GM23338 (cell line): Measurements from ENCODE around the gene SAP130. TPM values are rescaled to one million over a fixed set of nuclear protein-coding genes. Genes with fewer than 3 reads are reported as not detected.
"Not testable (repeated sequence)": the region's sequence is repeated elsewhere in the genome, so short reads cannot be mapped to it uniquely, and the experiment has no call there.

ENCODE experiments used
- ATAC-seq: fragments of 200-7000 bp; cut with Tn5 transposase; 3 replicates; pipeline ENCODE4 v1.9.1; 2020
- DNase-seq: peaks from one replicate; pipeline ENCODE4 v3.0.0-alpha.2; 2015; ENCODE audit warnings: low spot score
- H2AFZ ChIP-seq: fragments of 200-600 bp; sonication (generic); 2 replicates; pipeline ENCODE4 v1.8.0; 2016; ENCODE audit warnings: antibody characterized with exemption, mild to moderate bottlenecking, moderate library complexity
- H3F3A ChIP-seq: fragments of 200-600 bp; sonication (generic); replicated peaks from 2 replicates; pipeline ENCODE4 v1.8.0; 2017; ENCODE audit warnings: antibody characterized with exemption, mixed run types, low read depth
- H3K27ac ChIP-seq: fragments of 200-600 bp; sonication (generic); 2 replicates; pipeline ENCODE4 v1.6.1; 2016; ENCODE audit warnings: low read depth
- H3K27me3 ChIP-seq: fragments of 200-600 bp; sonication (generic); 2 replicates; pipeline ENCODE4 v1.8.0; 2016; ENCODE audit warnings: mild to moderate bottlenecking, mixed run types, moderate library complexity; ENCODE audit not compliant: insufficient read depth
- H3K36me3 ChIP-seq: fragments of 200-600 bp; sonication (generic); 2 replicates; pipeline ENCODE4 v1.8.0; 2016; ENCODE audit warnings: mild to moderate bottlenecking; ENCODE audit not compliant: insufficient read depth
- H3K4me1 ChIP-seq: fragments of 200-600 bp; sonication (generic); 2 replicates; pipeline ENCODE4 v1.8.0; 2016; ENCODE audit warnings: mild to moderate bottlenecking, moderate library complexity; ENCODE audit not compliant: insufficient read depth
- H3K4me2 ChIP-seq: fragments of 200-600 bp; sonication (generic); 2 replicates; pipeline ENCODE4 v1.7.1; 2017; ENCODE audit warnings: mixed run types
- H3K4me3 ChIP-seq: fragments of 200-600 bp; sonication (generic); 2 replicates; pipeline ENCODE4 v1.6.1; 2016; ENCODE audit warnings: mixed run types
- H3K79me2 ChIP-seq: fragments of 200-600 bp; sonication (generic); replicated peaks from 2 replicates; pipeline ENCODE4 v1.8.0; 2017; ENCODE audit warnings: mild to moderate bottlenecking; ENCODE audit not compliant: insufficient read depth
- H3K9me2 ChIP-seq: fragments of 200-600 bp; sonication (generic); 2 replicates; pipeline ENCODE4 v1.8.0; 2017; ENCODE audit not compliant: insufficient read depth
- H4K20me1 ChIP-seq: fragments of 200-600 bp; sonication (generic); replicated peaks from 2 replicates; pipeline ENCODE4 v1.8.0; 2017; ENCODE audit warnings: mild to moderate bottlenecking; ENCODE audit not compliant: insufficient read depth
- H3K27ac Mint-ChIP-seq: 2 replicates; pipeline ENCODE4 v1.8.0; 2020; ENCODE audit warnings: inconsistent platforms, mild to moderate bottlenecking, moderate library complexity, mixed read lengths
- H3K27me3 Mint-ChIP-seq: 3 replicates; pipeline ENCODE4 v1.8.0; 2022; ENCODE audit warnings: low read depth, mild to moderate bottlenecking, moderate library complexity, mixed read lengths, inconsistent platforms; ENCODE audit not compliant: insufficient read depth, poor library complexity
- H3K36me3 Mint-ChIP-seq: 3 replicates; pipeline ENCODE4 v1.8.0; 2021; ENCODE audit warnings: low read depth, mild to moderate bottlenecking, inconsistent platforms, moderate library complexity, mixed read lengths
- H3K4me1 Mint-ChIP-seq: 3 replicates; pipeline ENCODE4 v1.8.0; 2020; ENCODE audit warnings: mild to moderate bottlenecking, inconsistent platforms, mixed read lengths
- H3K4me3 Mint-ChIP-seq: 3 replicates; pipeline ENCODE4 v1.8.0; 2021; ENCODE audit warnings: moderate library complexity, mild to moderate bottlenecking, inconsistent platforms, mixed read lengths
- H3K9me3 Mint-ChIP-seq: 3 replicates; pipeline ENCODE4 v1.8.0; 2020; ENCODE audit warnings: moderate library complexity, mild to moderate bottlenecking, inconsistent platforms, mixed read lengths
- CREB1 ChIP-seq: fragments of 250-450 bp; sonication (Bioruptor Pico); IDR thresholded peaks from 2 replicates; pipeline ENCODE4 v1.5.0; 2020; ENCODE audit warnings: low read depth, mild to moderate bottlenecking, moderate library complexity
- EZH2phosphoT487 ChIP-seq: fragments of 200-600 bp; sonication (generic); IDR thresholded peaks from one replicate; pipeline ENCODE4 v1.8.1; 2018; ENCODE audit warnings: antibody characterized with exemption; ENCODE audit not compliant: unreplicated experiment
- JUNB ChIP-seq: IDR thresholded peaks from one replicate; pipeline ENCODE4 v1.6.1; 2016; ENCODE audit warnings: antibody characterized with exemption; ENCODE audit not compliant: unreplicated experiment
- POLR2AphosphoS5 ChIP-seq: IDR thresholded peaks from 2 replicates; pipeline ENCODE4 v1.6.1; 2016; ENCODE audit warnings: antibody characterized with exemption, low read depth
- STAT1 ChIP-seq: IDR thresholded peaks from one replicate; pipeline ENCODE4 v1.6.1; 2016; ENCODE audit warnings: antibody characterized with exemption; ENCODE audit not compliant: unreplicated experiment
- ZNF114 ChIP-seq: fragments of 250-450 bp; sonication (Bioruptor Pico); IDR thresholded peaks from 2 replicates; pipeline ENCODE4 v1.5.0; 2020; ENCODE audit warnings: mild to moderate bottlenecking, moderate library complexity
- ZNF331 ChIP-seq: fragments of 250-450 bp; sonication (Bioruptor Pico); IDR thresholded peaks from 2 replicates; pipeline ENCODE4 v1.5.0; 2020; ENCODE audit warnings: low read depth, mild to moderate bottlenecking, moderate library complexity
- polyA plus RNA-seq: library from polyadenylated mRNA; unstranded; fragments of >200 nt; fragmentation: Nextera tagmentation; extraction: Ambion mirVana; gene quantifications from 2 replicates; pipeline ENCODE4 v1.2.1, GENCODE V29; 2016
- total RNA-seq: library from RNA; depleted of rRNA; stranded (reverse); fragments of >200 nt; shearing (Covaris generic); gene quantifications from 2 replicates; pipeline ENCODE4 v1.2.3, GENCODE V29; 2014
- TF ChIP-seq, protein P1 (sequence below), 2 experiments: fragments of 200-600 bp in 1 of 2; sonication (generic) in 1 of 2; conservative IDR thresholded peaks; 2 replicates each; pipeline versions ENCODE4 v1.5.1 to v1.6.1; 2016 to 2017; ENCODE audit warnings: antibody characterized with exemption in 2 of 2, low read depth in 2 of 2, mild to moderate bottlenecking in 2 of 2, moderate library complexity in 1 of 2

Gene SAP130
- total and polyA plus RNA-seq, 2 experiments from 2014 or later: 19.5 to 35.1 TPM

GRCh38 chr2:127907733-127908400 lies 120.0 kb downstream of the SAP130 start:
- not testable (repeated sequence) for H4K20me1 ChIP-seq

DNA sequence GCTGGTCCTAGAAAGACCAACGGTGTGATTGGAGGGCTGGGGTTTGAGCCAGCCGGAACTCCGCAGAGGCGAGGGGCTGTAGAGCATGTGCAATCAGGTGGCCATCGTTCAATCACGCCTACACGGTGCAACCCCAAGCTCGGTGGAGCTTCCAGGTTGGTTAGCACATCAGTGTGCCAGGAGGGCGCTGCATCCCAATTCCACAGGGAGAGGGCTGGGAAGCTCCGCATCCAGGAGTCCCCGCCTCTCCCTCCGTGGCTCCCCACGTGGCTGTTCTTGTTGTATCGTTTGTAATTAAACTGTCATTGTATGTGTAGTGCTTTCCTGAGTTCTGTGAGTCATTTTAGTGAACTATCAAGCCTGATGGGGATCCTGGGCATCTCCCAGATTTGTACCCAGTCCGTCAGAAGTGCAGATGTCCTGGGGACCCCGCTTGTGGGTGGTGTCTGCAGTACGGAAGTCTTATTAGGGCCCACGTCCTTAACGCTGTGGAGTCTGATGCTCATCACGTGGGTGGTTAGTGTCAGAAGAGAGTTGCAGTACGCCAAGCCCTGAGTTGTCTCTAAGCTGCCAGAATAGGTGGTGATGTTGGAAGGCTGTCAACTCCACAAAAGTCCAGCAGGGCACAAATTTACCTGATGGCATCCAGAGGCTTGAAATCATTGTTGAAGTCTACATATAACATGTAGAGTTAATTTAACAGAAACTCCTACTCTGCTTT lies 121.5 kb downstream of the SAP130 start:
- DNase-seq (peak; percentile 55), ATAC-seq (peak; percentile 79)
- Histone ChIP-seq H2AFZ (peak overlapping the region; percentile 90; the same call in 1 of the 2 replicates), H4K20me1 (no peaks in the 10 kb centered on the region; the same call in 1 of the 2 replicates), H3K36me3 (no peaks in the 10 kb centered on the region), H3K4me1 (no peaks in the 10 kb centered on the region), H3K27ac (no peak overlapping the region), H3K4me2 (no peak overlapping the region), H3K27me3 (no peaks in the 10 kb centered on the region), H3K9me2 (peaks cover 5% of the 10 kb centered on the region; the same call in 1 of the 2 replicates), H3K4me3 (no peak overlapping the region), H3F3A (no peaks in the 10 kb centered on the region), H3K79me2 (no peaks in the 10 kb centered on the region)
- no peaks in the 10 kb centered on the region; the same call in 2 of the 3 replicates for H3K9me3 Mint-ChIP-seq
- H3K4me1 Mint-ChIP-seq: peaks cover 7% of the 10 kb centered on the region; the same call in 2 of the 3 replicates
- no peaks in the 10 kb centered on the region for H3K36me3 Mint-ChIP-seq
- no peaks in the 10 kb centered on the region for H3K27me3 Mint-ChIP-seq
- TF ChIP-seq STAT1 (no peak), EZH2phosphoT487 (no peak)
- TF ChIP-seq, protein P1, sequence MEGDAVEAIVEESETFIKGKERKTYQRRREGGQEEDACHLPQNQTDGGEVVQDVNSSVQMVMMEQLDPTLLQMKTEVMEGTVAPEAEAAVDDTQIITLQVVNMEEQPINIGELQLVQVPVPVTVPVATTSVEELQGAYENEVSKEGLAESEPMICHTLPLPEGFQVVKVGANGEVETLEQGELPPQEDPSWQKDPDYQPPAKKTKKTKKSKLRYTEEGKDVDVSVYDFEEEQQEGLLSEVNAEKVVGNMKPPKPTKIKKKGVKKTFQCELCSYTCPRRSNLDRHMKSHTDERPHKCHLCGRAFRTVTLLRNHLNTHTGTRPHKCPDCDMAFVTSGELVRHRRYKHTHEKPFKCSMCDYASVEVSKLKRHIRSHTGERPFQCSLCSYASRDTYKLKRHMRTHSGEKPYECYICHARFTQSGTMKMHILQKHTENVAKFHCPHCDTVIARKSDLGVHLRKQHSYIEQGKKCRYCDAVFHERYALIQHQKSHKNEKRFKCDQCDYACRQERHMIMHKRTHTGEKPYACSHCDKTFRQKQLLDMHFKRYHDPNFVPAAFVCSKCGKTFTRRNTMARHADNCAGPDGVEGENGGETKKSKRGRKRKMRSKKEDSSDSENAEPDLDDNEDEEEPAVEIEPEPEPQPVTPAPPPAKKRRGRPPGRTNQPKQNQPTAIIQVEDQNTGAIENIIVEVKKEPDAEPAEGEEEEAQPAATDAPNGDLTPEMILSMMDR (conservative IDR thresholded peaks at IDR 0.05; ENCODE audit: low read depth in 2 of 2): peak in 1 of 2 experiments; percentile 24; a peak in 1 of 4 replicates
- H3K27ac Mint-ChIP-seq: no peak overlapping the region
- no peak overlapping the region; the same call in 2 of the 3 replicates for H3K4me3 Mint-ChIP-seq

More at GRCh38 chr2:127907733-127908400, 120.0 kb downstream of the SAP130 start:
- H3K79me2 ChIP-seq, H3K9me3 Mint-ChIP-seq, H3K4me1 ChIP-seq, H3K27me3 Mint-ChIP-seq, H3K27me3 ChIP-seq, H3K4me1 Mint-ChIP-seq, H3K4me3 ChIP-seq, H3K4me2 ChIP-seq, H3F3A ChIP-seq, H3K4me3 Mint-ChIP-seq, H2AFZ ChIP-seq, ATAC-seq, H3K9me2 ChIP-seq, H3K27ac ChIP-seq, H3K27ac Mint-ChIP-seq, DNase-seq, H3K36me3 Mint-ChIP-seq, H3K36me3 ChIP-seq: not testable (repeated sequence)

DNA sequence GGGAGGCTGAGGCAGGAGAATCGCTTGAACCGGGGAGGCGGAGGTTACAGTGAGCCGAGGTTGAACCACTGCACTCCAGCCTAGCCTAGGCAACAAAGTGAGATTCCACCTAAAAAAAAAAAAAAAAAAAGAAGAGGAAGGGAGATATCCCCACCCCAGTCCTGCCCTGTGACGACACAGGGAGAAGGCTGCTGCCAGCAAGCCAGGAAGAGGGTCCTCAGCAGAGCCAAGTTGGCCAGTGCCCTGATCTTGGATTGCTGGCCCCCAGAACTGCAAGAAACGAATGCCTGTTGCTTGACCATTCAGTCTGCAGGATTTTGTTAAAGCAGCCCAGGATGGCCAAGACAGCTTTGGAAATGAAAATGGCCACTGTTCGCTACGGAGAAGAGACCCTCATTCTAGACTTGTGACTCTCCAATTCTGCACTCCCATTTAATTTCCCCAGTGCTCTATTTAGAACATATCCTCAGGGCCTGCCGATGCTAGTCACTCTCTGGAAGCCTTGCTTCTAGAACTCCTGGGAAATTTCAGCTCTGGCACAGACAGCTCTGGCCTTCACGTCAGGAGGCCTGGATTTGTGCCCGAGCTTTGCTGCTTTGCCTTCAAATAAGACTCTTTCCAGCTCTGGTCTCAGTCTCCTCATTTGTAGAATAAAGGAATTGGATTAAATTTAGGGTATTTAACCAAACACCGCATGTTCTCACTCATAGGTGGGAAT lies 126.4 kb downstream of the SAP130 start:
- H3K4me3 ChIP-seq: no peak overlapping the region
- Mint-ChIP-seq H3K36me3 (no peaks in the 10 kb centered on the region), H3K27ac (no peak overlapping the region), H3K4me1 (peaks cover 10% of the 10 kb centered on the region; the same call in 2 of the 3 replicates), H3K27me3 (peaks cover 3% of the 10 kb centered on the region), H3K9me3 (no peaks in the 10 kb centered on the region; the same call in 2 of the 3 replicates), H3K4me3 (no peak overlapping the region)
- no peaks in the 10 kb centered on the region for H3K4me1 ChIP-seq
- ATAC-seq (no peak), DNase-seq (no peak)
- no peak overlapping the region for H3K27ac ChIP-seq
- H4K20me1 ChIP-seq: no peaks in the 10 kb centered on the region
- no peaks in the 10 kb centered on the region for H3F3A ChIP-seq
- H3K4me2 ChIP-seq: no peak overlapping the region
- no peaks in the 10 kb centered on the region for H3K79me2 ChIP-seq
- no peaks in the 10 kb centered on the region for H3K36me3 ChIP-seq
- no peaks in the 10 kb centered on the region for H3K9me2 ChIP-seq
- H2AFZ ChIP-seq: no peak overlapping the region
- H3K27me3 ChIP-seq: no peaks in the 10 kb centered on the region
- no peak for TF ChIP-seq CREB1 (CRISPR knock-in tag)
- no peak for TF ChIP-seq POLR2AphosphoS5
- TF ChIP-seq ZNF114: no peak
- no peak for TF ChIP-seq JUNB
- no peak for TF ChIP-seq ZNF331 (CRISPR knock-in tag)
